GM21390 (cell line): ENCODE results near the gene GARS1.
"Not testable (repeated sequence)": the region's sequence is repeated elsewhere in the genome, so short reads cannot be mapped to it uniquely, and the experiment has no call there.

Experiments
- ATAC-seq: cut with Tn5 transposase; IDR thresholded peaks from one replicate; pipeline ENCODE4 v1.9.1; 2021; ENCODE audit not compliant: unreplicated experiment

Gene GARS1

DNA sequence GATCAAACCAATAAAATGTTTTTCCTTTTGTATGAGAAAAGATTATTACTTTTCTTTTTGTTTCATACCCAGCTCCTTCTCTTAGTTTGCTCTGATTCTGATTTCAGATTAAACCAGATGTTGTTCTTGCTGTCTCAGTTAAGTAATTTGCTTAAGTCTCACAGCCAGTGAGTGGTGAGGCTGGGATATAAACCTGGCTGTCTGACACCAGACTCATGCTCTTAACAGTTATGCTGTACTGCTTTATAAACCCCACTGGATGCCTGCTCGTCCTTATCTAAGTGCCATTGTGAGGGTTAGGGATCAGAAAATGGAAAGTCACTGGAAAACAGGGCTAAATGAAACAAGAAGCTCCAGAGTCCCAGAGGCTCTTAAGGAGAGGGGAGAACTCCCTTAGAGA lies 24.3 kb downstream of the GARS1 start:
- no peak for ATAC-seq

DNA sequence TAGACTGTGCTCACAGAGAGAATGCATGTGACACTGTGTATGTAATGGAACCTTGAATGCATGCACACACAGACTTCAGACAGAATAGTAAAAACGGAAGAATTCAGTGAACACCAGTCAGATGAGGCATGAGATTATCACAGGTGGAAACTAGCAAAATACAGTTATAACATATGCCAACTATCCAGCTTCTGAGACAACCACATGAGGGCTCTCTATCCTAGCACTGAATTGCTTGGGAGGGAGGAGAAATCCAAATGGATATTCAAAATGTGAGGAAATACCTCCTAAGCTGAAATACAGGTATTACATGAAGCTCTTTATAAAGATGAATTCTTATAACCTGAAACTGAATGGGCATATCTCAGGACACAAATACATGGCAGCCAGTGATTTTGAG lies 30.6 kb downstream of the GARS1 start:
- ATAC-seq = no peak

DNA sequence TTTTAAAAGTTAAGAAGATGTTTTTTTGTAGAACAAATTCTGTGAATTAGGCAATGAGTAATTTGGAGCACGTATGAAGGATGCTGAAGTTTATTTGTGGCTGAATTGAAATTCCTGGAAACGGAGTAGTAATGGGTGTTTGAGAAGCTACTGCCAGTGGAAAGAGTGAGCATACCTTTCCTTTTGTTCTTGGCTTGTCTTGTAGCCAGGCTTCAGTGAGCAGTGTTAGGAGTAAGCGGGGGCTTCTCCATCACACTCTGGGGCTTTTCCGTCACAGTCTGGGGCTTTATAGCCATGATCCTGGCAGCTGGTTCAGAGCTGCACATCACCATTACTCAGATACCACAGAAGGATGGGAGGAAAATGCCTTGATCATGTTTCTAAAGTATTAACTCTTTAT lies 32.3 kb downstream of the GARS1 start:
- ATAC-seq = no peak

DNA sequence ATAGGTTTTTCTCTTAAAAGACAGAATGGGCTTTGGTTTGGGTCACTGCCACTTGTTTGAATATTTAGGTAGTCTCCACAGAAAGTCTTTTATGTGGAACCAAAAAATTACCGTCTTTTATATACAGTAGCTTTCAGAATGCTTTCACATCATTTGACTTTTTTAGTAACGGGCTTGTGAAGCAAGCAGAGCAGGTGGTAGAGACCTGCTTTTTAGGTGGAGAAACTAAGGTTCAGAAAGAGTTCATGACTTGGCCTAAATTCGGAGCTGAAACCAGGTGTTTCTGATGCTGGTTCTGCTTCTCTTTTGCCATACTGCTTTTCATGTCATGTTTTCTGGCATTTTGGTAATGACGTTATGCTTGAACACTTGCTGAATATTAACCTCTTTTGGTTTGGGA lies 36.3 kb downstream of the GARS1 start:
- peak; percentile 54 for ATAC-seq

DNA sequence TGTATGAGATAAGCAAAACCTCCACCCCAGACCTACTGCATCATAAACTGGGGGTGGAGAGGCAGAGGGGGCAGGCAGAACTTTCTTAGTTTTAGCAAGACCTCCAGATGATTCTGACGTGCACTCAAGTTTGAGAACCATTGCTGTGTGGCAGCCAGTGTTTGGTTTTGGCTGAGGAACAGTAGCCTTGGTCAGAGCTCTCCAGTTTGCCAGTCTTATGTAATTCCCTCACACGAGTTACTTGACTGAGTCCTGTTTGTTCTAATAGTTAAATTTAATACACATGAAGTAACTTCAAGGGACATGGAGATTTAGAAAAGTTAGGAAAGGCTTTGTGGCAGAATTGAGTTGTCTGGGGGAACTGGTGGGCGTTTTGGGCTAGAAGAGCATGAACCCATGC lies 38.5 kb downstream of the GARS1 start:
- ATAC-seq = no peak

DNA sequence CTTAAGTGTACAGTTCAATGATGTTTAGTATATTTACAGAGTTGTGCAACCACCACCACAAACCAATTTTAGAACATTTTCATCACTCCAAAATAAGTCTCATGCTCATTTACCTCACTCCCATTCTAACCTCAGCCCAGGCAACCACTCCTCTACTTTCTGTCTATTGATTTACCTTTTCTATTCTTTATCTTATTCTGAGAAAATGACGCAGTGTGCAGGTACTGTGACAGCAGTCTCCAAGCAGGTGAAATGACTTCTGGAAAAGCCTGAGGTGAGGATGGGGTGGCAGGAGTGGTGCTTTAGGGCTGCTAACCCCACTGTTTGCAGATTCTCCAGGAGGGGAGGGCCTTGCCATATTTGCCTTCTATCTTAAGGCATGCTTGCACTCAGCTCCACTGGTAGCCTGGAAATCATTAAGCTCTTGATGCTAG lies 39.5 kb downstream of the GARS1 start:
- ATAC-seq = no peak

DNA sequence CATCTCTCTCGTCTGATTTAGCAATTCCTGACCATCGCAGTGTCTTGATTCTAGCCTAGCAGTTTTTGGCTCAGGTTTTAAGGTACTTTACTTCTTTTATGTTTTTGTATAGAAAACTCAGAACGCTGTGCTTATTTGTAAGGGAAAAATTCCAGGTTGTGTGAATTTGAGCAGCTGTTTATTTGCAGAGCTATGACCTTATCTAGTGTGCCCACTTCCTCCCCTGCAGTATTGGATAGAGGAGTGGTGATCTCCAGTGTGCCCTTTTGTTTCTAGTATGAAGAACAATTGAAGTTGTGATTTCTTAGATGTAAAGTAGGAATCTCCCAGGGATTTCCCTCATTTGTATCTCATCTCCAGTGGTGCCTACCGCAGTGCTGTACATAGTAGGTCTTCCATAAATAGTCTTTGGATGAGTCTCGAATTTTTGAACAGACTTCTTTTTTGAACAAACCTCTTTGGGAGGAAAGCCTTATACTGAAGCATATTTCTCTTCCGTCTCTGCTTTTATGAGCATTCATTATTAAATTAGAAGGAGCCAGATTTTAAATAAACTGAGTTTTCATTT lies 40.0 kb downstream of the GARS1 start:
- ATAC-seq = no peak

DNA sequence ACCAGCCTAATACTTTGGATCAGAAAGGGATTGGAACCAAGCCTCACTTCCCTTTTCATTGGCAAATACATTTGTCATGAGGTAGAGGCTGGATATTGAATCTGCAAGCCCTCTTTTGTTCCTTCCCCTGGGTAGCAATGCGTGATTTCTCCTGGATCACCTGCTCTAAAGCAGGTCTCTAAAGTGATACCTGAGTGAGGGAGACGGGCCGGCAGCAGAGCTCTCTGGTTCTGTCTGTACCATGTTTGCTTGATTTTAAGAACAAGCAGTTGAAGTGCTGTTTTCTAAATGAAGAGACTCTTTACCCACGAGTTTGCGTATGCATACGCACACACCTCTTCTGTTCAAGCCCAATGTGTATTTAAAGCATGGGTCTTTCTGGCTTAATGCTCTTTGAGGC lies 41.1 kb downstream of the GARS1 start:
- no peak for ATAC-seq

DNA sequence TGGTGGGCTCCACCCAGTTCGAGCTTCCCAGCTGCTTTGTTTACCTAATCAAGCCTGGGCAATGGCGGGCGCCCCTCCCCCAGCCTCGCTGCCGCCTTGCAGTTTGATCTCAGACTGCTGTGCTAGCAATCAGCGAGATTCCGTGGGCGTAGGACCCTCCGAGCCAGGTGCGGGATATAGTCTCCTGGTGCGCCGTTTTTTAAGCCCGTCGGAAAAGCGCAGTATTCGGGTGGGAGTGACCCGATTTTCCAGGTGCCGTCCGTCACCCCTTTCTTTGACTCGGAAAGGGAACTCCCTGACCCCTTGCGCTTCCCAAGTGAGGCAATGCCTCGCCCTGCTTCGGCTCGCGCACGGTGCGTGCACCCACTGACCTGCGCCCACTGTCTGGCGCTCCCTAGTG lies 47.6 kb downstream of the GARS1 start:
- not testable (repeated sequence) for ATAC-seq

DNA sequence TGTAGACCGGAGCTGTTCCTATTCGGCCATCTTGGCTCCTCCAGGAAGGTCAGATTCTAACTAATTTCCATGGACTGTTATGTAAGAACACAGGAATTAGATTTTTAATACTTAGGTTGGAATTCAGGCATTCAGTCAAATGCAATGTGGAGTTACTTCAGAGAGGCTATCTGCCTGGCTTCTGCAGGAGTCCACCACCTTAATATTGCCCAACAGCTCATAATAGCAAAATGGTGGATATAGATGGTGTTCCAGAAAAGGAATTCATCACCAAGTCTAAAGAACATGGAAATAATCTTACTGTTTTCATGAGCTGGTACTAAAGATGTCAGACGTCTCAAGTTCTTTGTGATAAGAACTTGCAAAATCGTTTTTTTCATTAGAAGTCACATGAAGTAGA lies 48.1 kb downstream of the GARS1 start:
- no peak for ATAC-seq

DNA sequence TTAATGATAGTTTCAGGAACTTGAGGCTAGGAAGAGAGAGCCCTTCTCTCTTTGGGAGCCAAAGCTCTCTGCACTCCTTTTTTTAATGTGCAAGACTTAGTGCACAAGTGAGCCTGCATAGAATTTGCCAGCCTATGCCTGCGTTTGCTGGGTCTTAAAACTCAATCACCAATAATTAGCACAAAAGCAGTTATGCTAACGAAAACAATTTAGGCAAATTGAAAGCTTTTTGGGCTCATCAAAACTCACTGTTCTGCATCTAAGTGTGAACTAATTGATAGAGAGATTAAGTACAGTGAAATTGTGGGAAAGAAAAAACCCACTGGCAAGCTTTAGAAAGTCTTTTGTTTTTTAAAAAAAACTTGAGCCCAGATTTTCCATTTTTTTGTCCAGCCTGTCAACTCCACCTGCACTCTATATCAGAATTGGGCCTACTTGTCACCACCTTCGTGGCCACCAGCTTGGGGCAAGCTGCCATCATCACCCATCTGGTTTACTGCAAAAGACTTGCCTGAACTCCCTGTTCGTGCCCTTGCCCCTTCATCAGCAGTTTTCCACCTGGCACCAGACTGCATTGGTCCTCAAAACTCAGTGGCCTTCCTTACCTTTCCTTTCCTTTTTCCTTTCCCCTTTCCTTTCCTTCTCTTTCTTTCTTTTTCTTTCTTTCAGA lies 49.7 kb downstream of the GARS1 start:
- no peak for ATAC-seq

DNA sequence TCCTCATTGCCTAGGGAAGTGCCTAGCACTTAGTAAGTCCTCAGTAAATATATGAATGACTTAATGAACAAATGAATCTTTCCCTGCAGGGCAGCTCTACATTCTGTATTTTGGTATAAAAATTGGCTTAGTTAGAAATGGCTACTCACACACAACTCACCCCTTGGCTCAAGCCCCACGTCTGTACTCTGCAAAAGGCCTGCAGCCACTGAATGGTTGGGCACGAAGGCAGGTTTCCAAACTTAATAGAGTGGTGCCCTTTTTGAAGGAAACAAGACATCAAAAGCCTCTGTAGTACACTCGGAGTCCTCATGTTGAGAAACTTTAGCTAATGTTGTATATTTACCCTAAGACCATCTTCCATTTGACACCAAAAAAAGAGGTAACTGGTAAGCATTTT lies 51.0 kb downstream of the GARS1 start:
- ATAC-seq = no peak

DNA sequence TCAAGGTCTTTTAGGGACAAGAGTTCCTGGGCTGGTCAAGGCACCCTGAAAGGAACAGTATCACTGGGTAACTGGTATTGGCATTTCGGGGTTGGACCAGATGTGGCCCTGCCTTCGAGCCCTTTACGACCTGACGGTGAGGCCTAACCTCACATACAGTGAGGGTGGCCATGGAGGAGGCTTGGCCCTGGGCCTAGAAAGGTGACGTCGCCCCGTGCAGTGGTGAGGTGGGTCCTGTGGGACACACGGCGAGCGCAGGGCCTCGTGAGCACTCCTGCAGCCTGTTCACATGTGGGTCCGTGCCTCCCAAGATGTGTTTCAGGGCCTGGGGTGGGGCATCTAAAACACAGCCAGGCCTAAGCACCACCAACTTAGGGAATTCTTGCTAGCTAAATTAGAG lies 51.5 kb downstream of the GARS1 start:
- ATAC-seq = no peak

DNA sequence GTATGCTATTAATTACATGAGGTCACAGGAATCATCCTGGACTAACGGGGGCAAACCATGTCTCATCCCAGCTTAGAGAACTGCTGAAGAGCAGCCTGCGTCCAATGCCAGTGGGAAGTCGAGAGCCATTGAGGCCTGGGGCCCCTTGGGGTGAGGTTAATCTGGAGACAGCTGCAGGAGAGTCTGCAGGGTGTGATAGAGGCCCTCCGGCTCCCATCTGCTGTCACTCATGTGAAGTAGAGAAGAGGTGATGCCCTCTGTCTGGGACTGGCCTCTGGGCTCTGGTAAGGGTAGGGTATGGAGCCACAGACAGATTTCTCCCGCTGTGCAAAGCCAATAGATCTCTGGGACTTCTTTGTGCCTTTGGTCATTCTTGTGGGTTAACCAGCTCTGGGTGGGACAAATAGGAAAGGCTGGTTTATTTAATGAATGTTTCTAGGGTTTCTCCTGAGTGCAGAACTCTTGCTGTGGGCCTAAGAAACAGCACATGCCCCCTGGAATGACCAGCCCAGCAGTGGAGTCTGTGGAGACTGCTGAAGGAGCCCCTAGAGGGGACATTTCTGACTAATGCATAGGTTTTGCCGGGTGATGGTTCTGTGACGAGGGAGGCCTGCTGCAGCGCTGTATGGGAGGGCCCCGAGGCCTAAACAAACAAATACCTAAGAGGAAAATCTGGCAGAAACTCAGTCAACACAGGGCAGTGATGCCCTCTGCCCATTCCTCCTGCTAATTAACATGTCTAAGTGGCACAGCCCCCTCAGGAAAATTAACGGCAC lies 53.1 kb downstream of the GARS1 start:
- no peak for ATAC-seq

DNA sequence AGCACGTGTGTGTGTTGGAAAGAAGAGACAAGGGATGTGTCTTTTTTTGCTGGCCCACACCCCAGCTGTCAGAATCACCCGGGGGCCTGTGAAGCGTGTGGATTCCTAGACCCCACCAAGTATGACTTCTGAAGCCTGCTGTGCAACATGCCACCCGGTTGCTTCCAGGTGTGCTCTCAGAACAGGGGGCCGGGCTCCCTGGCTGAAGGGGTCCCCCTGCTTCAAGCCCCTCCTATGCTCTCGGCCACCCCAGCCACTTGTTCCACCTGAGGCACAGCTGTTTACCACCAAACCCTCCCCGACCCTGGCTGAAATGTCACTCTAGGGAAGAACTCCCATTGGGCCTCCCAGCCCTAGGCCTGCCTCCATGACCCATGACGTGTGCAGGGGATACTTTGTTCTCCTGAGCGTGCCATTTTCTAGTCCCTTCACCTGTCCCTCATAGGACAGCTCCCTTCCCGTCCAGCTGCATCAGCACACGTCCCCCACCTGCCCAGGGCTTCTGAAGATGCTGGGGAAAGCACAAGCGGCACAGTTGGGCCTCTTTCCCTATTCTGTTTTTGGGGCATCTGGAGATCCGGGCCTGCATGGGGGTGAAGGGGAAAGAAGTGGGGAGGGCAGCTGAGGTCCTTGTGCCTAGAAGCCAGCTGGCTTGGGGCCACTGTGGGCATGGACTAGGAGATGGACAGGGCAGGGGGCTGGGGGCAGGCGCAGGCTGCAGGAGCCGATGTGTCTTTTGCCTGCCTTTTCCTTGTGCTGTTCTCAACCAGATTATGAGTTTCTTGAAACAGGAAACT lies 54.3 kb downstream of the GARS1 start:
- ATAC-seq = no peak

DNA sequence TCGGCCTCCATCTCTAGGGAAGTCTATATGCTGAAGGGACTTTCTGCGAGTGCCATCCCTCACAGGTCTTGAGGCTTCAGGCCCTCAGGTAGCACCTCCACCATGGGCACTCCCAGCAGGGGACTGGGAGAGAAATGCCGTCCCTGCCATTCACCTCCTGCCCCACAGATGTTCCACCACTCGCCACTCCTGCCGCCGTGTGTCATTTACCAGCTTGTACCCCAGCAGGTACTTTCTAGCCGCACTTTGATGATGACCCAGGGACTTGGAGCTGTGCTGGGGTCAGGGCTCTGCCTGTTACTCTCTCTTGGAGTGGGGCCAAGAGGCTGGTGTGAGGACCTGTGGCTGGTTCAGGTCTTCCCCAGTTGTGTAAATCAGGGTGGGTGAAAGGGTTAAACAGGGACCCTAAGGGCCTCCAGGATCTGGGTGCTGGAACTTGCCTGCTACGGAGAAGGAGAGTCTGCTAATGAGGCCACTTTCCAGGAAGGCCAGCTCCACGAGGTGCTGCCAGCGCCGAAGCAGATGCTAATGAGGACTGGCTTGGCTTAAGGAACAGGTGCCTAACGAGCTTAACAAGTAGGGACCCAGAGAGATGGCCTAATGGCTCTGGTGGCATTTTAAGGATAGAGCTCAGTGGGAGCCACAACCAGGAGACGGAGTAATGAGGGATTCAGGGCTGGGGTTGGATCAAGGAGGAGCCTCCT lies 55.2 kb downstream of the GARS1 start:
- no peak for ATAC-seq

DNA sequence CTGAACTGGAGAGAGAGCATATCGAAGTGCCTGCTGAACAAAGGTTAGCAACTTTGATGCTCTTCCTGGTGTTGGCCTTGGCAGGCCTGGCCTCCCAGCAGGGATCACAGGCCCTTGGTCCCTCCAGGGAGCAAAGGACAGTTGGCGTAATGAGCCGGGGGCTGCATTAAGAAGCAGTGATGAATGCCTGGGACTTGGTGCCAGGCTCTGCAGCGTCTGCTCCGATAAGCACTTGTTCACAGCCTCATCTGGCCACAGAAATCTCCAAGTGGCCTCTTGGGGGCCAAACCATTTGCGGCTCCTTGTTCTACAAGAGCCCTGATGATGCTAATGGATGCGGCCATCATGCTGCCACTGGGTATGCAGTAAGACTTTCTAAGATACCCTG lies 55.7 kb downstream of the GARS1 start:
- no peak for ATAC-seq

DNA sequence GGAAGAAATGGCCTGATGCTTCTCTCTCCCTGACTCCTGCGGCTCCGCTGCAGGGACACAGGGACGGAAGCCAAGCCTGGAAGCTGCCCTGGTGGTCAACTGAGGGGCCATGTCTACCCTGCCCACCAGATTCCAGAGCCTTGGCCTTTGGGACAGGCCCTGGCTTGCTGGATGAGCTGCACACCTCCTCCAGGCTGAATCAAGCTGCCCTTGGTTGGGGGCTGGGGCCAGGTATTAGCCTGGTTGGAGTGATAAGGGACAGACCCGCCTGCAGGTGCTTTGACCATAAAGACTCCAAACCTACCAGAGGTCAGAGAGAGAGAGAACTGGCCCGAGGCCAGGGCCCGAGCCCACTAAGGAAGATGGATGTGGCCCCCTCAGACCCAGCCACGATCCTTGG lies 57.5 kb downstream of the GARS1 start:
- ATAC-seq = no peak

DNA sequence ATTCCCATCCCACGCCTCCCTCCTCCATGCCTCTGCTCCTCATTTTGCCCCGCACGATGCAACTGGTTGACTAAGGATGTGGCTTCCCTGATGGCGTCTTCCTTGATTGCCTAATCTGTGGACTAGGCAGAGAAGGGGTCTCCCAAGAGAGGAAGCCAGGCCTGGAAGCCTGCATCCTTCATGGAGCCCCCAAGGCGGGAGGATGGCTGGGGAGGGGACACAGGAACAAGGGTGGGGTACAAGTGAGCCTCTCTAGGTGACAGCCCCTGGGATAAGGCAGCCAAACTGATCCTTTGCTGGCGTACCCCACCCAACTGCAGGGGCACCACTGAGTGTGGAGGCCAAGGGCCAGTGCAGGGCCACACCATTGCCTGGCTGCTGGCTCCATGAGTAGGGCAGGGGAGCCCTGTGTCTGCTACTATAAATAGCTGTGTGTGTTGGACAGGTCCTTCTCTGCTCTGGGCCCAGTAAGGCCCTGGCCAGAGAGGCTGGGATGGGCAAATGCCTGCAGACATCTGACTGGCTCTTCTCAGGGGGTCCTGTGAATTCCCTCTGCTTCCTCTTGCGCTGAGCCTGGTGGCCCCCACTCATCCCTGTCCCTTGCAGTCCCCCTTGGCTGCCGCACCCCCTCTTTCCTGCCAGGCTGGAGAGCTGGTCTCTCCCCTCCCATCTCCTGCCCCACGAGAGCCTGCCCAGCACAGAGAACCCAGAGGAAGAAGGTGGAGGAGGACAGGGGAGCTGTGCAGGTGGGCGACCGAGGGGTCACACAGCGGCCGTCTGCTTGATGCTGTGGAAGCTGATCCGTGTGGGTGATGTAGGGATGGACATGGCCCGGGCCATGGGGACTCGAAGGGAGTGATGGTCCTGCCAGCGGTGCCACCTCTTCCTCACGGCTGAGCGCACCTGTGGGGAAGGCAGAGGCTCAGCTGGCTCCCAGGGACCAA lies 58.3 kb downstream of the GARS1 start:
- ATAC-seq = no peak
